SK-N-SH (cell line): ENCODE results near the gene RAB10.

Experiments used
- CTCF ChIP-seq: fragments of 200-600 bp; sonication (generic); IDR thresholded peaks from 2 replicates; pipeline ENCODE4 v1.6.1; 2017; ENCODE audit warnings: antibody characterized with exemption, mild to moderate bottlenecking, moderate library complexity
- EP300 ChIP-seq, 2 experiments: IDR thresholded peaks; 2 replicates each; pipeline versions ENCODE4 v1.4.0 to v1.6.1; 2012; ENCODE audit warnings: borderline replicate concordance in 1 of 2, low read depth in 1 of 2, low read length in 1 of 2
- MXI1 ChIP-seq: IDR thresholded peaks from 2 replicates; pipeline ENCODE4 v1.6.1; 2012; ENCODE audit warnings: mild to moderate bottlenecking, low read depth, low read length, improper control_type of control experiment
- NRF1 ChIP-seq: IDR thresholded peaks from 2 replicates; pipeline ENCODE4 v1.6.1; 2012; ENCODE audit warnings: low read depth, mild to moderate bottlenecking, low read length
- POLR2AphosphoS5 ChIP-seq: IDR thresholded peaks from 2 replicates; pipeline ENCODE4 v1.6.1; 2012; ENCODE audit warnings: low read depth, low read length
- SMC3 ChIP-seq: IDR thresholded peaks from 2 replicates; pipeline ENCODE4 v1.6.1; 2012; ENCODE audit warnings: low read depth, low read length, improper control_type of control experiment
- TAF1 ChIP-seq: IDR thresholded peaks from 2 replicates; pipeline ENCODE4 v1.6.1; 2012; ENCODE audit warnings: low read depth, mild to moderate bottlenecking, low read length, moderate library complexity, borderline replicate concordance
- TEAD4 ChIP-seq: IDR thresholded peaks from 2 replicates; pipeline ENCODE4 v1.4.0; 2012; ENCODE audit warnings: mild to moderate bottlenecking, borderline replicate concordance; ENCODE audit not compliant: insufficient read depth
- YY1 ChIP-seq: IDR thresholded peaks from 2 replicates; pipeline ENCODE4 v1.4.0; 2012; ENCODE audit warnings: low read depth, mild to moderate bottlenecking
- TF ChIP-seq, protein P1 (sequence below): IDR thresholded peaks from 2 replicates; pipeline ENCODE4; 2012
- TF ChIP-seq, protein P2 (sequence below): fragments of 150-350 bp; IDR thresholded peaks from 2 replicates; pipeline ENCODE4 v1.6.1; 2017; ENCODE audit warnings: antibody characterized with exemption, low read length, low read depth, borderline replicate concordance
- TF ChIP-seq, protein P3 (sequence below): IDR thresholded peaks from 2 replicates; pipeline ENCODE4 v1.6.1; 2012; ENCODE audit warnings: mild to moderate bottlenecking, low read depth, low read length, moderate library complexity
- TF ChIP-seq, protein P4 (sequence below): IDR thresholded peaks from 2 replicates; pipeline ENCODE4 v1.4.0; 2012; ENCODE audit warnings: low read depth, borderline replicate concordance

GRCh38 chr2:26086779-26087178, 52.9 kb downstream of the RAB10 start:
- TF ChIP-seq, protein P1, sequence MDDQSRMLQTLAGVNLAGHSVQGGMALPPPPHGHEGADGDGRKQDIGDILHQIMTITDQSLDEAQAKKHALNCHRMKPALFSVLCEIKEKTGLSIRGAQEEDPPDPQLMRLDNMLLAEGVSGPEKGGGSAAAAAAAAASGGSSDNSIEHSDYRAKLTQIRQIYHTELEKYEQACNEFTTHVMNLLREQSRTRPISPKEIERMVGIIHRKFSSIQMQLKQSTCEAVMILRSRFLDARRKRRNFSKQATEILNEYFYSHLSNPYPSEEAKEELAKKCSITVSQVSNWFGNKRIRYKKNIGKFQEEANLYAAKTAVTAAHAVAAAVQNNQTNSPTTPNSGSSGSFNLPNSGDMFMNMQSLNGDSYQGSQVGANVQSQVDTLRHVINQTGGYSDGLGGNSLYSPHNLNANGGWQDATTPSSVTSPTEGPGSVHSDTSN = no peak
- TF ChIP-seq CTCF = no peak
- no peak for TF ChIP-seq TAF1
- TF ChIP-seq, protein P2, sequence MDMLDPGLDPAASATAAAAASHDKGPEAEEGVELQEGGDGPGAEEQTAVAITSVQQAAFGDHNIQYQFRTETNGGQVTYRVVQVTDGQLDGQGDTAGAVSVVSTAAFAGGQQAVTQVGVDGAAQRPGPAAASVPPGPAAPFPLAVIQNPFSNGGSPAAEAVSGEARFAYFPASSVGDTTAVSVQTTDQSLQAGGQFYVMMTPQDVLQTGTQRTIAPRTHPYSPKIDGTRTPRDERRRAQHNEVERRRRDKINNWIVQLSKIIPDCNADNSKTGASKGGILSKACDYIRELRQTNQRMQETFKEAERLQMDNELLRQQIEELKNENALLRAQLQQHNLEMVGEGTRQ = no peak
- TF ChIP-seq MXI1 = no peak
- TF ChIP-seq, protein P3, sequence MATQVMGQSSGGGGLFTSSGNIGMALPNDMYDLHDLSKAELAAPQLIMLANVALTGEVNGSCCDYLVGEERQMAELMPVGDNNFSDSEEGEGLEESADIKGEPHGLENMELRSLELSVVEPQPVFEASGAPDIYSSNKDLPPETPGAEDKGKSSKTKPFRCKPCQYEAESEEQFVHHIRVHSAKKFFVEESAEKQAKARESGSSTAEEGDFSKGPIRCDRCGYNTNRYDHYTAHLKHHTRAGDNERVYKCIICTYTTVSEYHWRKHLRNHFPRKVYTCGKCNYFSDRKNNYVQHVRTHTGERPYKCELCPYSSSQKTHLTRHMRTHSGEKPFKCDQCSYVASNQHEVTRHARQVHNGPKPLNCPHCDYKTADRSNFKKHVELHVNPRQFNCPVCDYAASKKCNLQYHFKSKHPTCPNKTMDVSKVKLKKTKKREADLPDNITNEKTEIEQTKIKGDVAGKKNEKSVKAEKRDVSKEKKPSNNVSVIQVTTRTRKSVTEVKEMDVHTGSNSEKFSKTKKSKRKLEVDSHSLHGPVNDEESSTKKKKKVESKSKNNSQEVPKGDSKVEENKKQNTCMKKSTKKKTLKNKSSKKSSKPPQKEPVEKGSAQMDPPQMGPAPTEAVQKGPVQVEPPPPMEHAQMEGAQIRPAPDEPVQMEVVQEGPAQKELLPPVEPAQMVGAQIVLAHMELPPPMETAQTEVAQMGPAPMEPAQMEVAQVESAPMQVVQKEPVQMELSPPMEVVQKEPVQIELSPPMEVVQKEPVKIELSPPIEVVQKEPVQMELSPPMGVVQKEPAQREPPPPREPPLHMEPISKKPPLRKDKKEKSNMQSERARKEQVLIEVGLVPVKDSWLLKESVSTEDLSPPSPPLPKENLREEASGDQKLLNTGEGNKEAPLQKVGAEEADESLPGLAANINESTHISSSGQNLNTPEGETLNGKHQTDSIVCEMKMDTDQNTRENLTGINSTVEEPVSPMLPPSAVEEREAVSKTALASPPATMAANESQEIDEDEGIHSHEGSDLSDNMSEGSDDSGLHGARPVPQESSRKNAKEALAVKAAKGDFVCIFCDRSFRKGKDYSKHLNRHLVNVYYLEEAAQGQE = no peak
- TF ChIP-seq YY1 = no peak
- TF ChIP-seq SMC3 = no peak
- TF ChIP-seq, protein P4, sequence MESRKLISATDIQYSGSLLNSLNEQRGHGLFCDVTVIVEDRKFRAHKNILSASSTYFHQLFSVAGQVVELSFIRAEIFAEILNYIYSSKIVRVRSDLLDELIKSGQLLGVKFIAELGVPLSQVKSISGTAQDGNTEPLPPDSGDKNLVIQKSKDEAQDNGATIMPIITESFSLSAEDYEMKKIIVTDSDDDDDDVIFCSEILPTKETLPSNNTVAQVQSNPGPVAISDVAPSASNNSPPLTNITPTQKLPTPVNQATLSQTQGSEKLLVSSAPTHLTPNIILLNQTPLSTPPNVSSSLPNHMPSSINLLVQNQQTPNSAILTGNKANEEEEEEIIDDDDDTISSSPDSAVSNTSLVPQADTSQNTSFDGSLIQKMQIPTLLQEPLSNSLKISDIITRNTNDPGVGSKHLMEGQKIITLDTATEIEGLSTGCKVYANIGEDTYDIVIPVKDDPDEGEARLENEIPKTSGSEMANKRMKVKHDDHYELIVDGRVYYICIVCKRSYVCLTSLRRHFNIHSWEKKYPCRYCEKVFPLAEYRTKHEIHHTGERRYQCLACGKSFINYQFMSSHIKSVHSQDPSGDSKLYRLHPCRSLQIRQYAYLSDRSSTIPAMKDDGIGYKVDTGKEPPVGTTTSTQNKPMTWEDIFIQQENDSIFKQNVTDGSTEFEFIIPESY = no peak
- TF ChIP-seq TEAD4 = no peak
- no peak for TF ChIP-seq EP300 (IDR thresholded peaks at IDR 0.05; ENCODE audit: borderline replicate concordance in 1 of 2, low read depth in 1 of 2, low read length in 1 of 2)
- TF ChIP-seq POLR2AphosphoS5 = no peak
- TF ChIP-seq NRF1 = no peak
